ENCODE data around the gene ITPKB.
"Not testable (repeated sequence)": the region's sequence is repeated elsewhere in the genome, so short reads cannot be mapped to it uniquely, and the experiment has no call there.

Gene ITPKB

GRCh38 chr1:226618380-226618779 is 120.7 kb downstream of the ITPKB start:
- no peaks in the 10 kb centered on the region for H3K27me3 ChIP-seq (replicated peaks)
- H3K4me3 ChIP-seq (ENCODE audit: low read depth, low read length), result no peak overlapping the region
- H3K27ac ChIP-seq, result no peak overlapping the region
- H3K36me3 ChIP-seq (replicated peaks), result no peaks in the 10 kb centered on the region
- no peak for TF ChIP-seq CTCF (IDR thresholded peaks at IDR 0.05; ENCODE audit: low read depth, low read length, missing control alignments)
- in situ Hi-C loops (cut with HindIII; ENCODE audit: low pct_ligation_motif_present, low sequenced_read_pairs), result no loop called here
- DNase-seq, result no peak

GRCh38 chr1:226617719-226618118 is 121.4 kb downstream of the ITPKB start:
- H3K27me3 ChIP-seq (replicated peaks); H3K4me3 ChIP-seq (ENCODE audit: low read depth, low read length); H3K36me3 ChIP-seq (replicated peaks); DNase-seq; in situ Hi-C loops (cut with HindIII; ENCODE audit: low pct_ligation_motif_present, low sequenced_read_pairs); H3K27ac ChIP-seq: not testable (repeated sequence)

- Histone ChIP-seq H3K27me3 (replicated peaks) (no peaks in the 10 kb centered on the region), H3K36me3 (replicated peaks) (no peaks in the 10 kb centered on the region), H3K27ac (no peak overlapping the region), H3K4me3 (ENCODE audit: low read depth, low read length) (no peak overlapping the region)
- no peak for TF ChIP-seq CTCF (IDR thresholded peaks at IDR 0.05; ENCODE audit: low read depth, low read length, missing control alignments)
- in situ Hi-C loops (cut with HindIII; ENCODE audit: low pct_ligation_motif_present, low sequenced_read_pairs), result no loop called here
- no peak for DNase-seq
Observed at GRCh38 chr1:226617109-226617508, 122.0 kb downstream of the ITPKB start.

GRCh38 chr1:226616636-226617035 is 122.4 kb downstream of the ITPKB start:
- Histone ChIP-seq H3K27ac (no peak overlapping the region), H3K4me3 (ENCODE audit: low read depth, low read length) (no peak overlapping the region), H3K36me3 (replicated peaks) (no peaks in the 10 kb centered on the region), H3K27me3 (replicated peaks) (no peaks in the 10 kb centered on the region)
- TF ChIP-seq CTCF (IDR thresholded peaks at IDR 0.05; ENCODE audit: low read depth, low read length, missing control alignments), result no peak
- in situ Hi-C loops (cut with HindIII; ENCODE audit: low pct_ligation_motif_present, low sequenced_read_pairs), result no loop called here
- no peak for DNase-seq

GRCh38 chr1:226615876-226616275 is 123.2 kb downstream of the ITPKB start:
- H3K27me3 ChIP-seq (replicated peaks), result no peaks in the 10 kb centered on the region
- DNase-seq, result no peak
- no peak overlapping the region for H3K27ac ChIP-seq
- H3K4me3 ChIP-seq (ENCODE audit: low read depth, low read length), result no peak overlapping the region
- no peak for TF ChIP-seq CTCF (IDR thresholded peaks at IDR 0.05; ENCODE audit: low read depth, low read length, missing control alignments)
- H3K36me3 ChIP-seq (replicated peaks), result no peaks in the 10 kb centered on the region
- in situ Hi-C loops (cut with HindIII; ENCODE audit: low pct_ligation_motif_present, low sequenced_read_pairs), result no loop called here

- in situ Hi-C loops (cut with HindIII; ENCODE audit: low pct_ligation_motif_present, low sequenced_read_pairs); H3K27me3 ChIP-seq (replicated peaks); H3K4me3 ChIP-seq (ENCODE audit: low read depth, low read length); H3K36me3 ChIP-seq (replicated peaks); DNase-seq; H3K27ac ChIP-seq: not testable (repeated sequence)
Observed at GRCh38 chr1:226611980-226612379, 127.1 kb downstream of the ITPKB start.

GRCh38 chr1:226611301-226611700 is 127.8 kb downstream of the ITPKB start:
- no peaks in the 10 kb centered on the region for H3K27me3 ChIP-seq (replicated peaks)
- H3K36me3 ChIP-seq (replicated peaks), result no peaks in the 10 kb centered on the region
- TF ChIP-seq CTCF (IDR thresholded peaks at IDR 0.05; ENCODE audit: low read depth, low read length, missing control alignments), result peak; percentile 32
- H3K4me3 ChIP-seq (ENCODE audit: low read depth, low read length), result no peak overlapping the region
- in situ Hi-C loops (cut with HindIII; ENCODE audit: low pct_ligation_motif_present, low sequenced_read_pairs), result no loop called here
- DNase-seq, result no peak
- H3K27ac ChIP-seq, result no peak overlapping the region

Data from brain microvascular endothelial cell (primary cell).